ENCODE measurements around the gene PTER.

The PTER gene

DNA sequence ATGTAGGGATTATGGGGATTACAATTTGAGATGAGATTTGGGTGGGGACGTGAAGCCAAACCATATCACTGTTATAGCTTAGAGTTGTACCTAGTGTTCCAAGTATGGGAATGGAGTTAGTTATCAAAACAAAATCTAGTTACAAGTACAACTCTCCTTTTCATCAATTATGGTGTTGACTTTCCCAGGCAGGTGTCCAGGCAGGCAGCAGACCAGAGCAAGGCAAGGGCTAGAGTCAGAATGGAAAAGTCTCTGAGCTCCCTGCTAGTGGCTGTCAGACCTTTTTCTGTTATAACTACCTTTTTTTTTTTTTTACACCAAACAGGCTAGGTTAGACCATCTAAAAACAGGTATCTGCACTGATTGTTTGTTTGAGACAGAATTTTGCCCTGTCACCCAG, 29.2 kb downstream of the PTER start:
- H3K4me3 ChIP-seq (replicated peaks; ENCODE audit: low read depth, low read length) = no peak overlapping the region
- TF ChIP-seq, protein P1, sequence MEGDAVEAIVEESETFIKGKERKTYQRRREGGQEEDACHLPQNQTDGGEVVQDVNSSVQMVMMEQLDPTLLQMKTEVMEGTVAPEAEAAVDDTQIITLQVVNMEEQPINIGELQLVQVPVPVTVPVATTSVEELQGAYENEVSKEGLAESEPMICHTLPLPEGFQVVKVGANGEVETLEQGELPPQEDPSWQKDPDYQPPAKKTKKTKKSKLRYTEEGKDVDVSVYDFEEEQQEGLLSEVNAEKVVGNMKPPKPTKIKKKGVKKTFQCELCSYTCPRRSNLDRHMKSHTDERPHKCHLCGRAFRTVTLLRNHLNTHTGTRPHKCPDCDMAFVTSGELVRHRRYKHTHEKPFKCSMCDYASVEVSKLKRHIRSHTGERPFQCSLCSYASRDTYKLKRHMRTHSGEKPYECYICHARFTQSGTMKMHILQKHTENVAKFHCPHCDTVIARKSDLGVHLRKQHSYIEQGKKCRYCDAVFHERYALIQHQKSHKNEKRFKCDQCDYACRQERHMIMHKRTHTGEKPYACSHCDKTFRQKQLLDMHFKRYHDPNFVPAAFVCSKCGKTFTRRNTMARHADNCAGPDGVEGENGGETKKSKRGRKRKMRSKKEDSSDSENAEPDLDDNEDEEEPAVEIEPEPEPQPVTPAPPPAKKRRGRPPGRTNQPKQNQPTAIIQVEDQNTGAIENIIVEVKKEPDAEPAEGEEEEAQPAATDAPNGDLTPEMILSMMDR (IDR thresholded peaks at IDR 0.05; ENCODE audit: low read length, missing control alignments) = no peak
- no peak for DNase-seq (ENCODE audit: low read depth)

DNA sequence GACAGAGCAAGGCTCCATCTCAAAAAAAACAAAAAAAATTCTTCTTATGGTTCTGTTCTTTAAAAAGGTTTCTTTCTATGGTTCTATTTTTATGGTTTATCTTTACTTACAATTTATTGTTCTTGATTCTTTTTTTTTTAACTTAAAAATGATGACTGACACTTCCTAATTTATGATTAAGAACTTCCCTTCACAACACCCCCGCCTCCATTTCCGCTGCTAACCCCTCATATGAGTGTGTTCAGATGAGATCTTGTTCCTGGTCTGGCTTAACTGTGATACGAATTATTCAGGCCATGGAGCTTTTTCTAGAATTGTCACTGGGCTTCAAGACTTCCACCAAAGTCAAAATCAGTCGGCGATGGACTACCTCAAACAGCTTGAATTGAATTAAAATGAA, 33.9 kb downstream of the PTER start:
- no peak for DNase-seq (ENCODE audit: low read depth)
- no peak overlapping the region for H3K4me3 ChIP-seq (replicated peaks; ENCODE audit: low read depth, low read length)
- TF ChIP-seq, protein P1 (IDR thresholded peaks at IDR 0.05; ENCODE audit: low read length, missing control alignments) = no peak

DNA sequence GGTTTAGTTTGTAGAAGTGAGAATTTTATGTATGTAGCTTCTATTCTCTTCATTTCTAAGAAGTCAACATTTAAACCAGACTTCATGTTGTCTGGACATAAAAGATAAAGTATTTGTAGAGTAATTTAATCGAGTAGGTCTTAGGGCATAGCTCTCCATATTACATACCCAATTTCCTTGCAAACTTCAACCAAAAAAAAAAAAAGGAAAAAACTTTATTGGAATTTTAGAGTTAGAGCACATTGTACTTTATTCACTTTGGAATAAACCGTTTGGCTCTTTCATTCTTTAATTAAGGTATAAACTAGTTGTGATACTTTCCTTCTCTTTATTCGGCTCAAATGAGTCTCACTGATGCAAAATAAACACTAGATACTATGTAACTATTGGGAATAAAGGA, 36.0 kb downstream of the PTER start:
- no peak for DNase-seq (ENCODE audit: low read depth)
- TF ChIP-seq, protein P1 (IDR thresholded peaks at IDR 0.05; ENCODE audit: low read length, missing control alignments) = no peak
- no peak overlapping the region for H3K4me3 ChIP-seq (replicated peaks; ENCODE audit: low read depth, low read length)

DNA sequence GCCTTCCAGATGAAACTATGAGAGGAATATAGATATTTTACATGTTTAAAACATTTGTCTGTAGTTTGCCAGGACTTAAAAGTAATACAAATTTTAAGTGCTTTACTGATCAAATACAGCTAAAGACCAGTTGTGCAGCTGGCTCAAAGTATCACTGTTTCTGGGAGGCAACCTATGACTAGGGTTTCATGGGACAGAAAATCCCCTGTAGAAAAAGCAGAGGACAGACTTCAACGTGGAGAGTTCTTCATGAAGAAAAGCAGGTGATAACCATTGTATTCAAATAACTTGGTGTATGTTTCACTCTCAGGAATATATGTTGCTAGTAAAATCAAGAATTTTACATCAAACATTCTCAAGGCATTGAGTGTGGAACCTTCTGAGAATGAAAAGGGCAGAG, 40.9 kb downstream of the PTER start:
- H3K4me3 ChIP-seq (replicated peaks; ENCODE audit: low read depth, low read length) = no peak overlapping the region
- TF ChIP-seq, protein P1 (IDR thresholded peaks at IDR 0.05; ENCODE audit: low read length, missing control alignments) = no peak
- DNase-seq (ENCODE audit: low read depth) = no peak

DNA sequence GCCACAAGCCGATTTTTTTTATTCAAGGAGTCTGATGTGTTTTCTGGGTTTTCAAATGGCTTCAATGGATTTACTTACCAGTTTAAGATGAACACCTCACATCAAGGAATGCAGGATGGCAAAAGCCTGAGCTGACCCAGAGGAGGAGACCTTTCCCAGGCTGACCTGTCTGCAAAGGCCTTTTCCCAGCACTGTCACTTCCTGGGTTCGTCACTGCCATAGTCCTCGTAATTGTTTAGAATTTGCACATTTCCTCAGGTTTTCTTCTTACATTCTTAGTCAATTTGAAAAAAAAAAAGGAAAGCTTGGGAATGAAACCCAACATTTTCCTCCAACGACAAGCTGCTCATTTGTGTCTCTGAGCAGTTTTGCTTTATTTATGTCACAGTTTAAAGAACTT, 42.0 kb downstream of the PTER start:
- no peak overlapping the region for H3K4me3 ChIP-seq (replicated peaks; ENCODE audit: low read depth, low read length)
- peak; percentile 24 for DNase-seq (ENCODE audit: low read depth)
- TF ChIP-seq, protein P1 (IDR thresholded peaks at IDR 0.05; ENCODE audit: low read length, missing control alignments) = no peak

DNA sequence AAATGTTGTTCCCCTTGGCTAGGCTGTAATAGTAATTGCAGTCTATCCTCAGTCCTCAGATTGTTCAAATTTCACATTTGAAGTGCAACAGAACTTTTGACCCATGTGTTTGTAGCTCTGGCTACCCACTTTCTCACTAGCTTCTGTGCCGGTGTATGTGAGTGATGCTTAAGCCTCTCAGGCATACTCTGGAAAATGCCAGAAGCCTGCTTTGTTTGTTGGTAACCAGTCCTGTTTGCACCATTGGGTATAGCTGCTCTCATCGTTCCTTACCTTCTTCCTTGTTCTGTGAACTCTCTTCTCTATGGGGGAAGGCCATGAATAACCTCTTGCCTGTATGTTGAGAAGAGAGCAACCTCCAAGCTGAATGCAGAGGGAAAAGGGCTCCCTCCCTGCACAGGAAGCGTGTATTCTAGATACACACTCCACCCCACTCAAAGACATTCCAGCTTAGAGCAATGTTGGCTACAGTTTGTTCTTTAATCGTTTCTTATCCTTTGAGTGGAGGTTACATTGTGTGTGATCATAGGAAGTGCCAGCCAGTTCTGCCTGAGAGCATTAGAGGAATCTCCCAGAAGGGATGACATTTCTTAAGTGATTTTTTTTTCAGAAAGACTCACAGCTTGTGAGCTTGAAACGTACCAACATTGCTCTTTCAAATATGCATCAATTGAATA, 44.4 kb downstream of the PTER start:
- TF ChIP-seq, protein P1 (IDR thresholded peaks at IDR 0.05; ENCODE audit: low read length, missing control alignments) = no peak
- DNase-seq (ENCODE audit: low read depth) = no peak

DNA sequence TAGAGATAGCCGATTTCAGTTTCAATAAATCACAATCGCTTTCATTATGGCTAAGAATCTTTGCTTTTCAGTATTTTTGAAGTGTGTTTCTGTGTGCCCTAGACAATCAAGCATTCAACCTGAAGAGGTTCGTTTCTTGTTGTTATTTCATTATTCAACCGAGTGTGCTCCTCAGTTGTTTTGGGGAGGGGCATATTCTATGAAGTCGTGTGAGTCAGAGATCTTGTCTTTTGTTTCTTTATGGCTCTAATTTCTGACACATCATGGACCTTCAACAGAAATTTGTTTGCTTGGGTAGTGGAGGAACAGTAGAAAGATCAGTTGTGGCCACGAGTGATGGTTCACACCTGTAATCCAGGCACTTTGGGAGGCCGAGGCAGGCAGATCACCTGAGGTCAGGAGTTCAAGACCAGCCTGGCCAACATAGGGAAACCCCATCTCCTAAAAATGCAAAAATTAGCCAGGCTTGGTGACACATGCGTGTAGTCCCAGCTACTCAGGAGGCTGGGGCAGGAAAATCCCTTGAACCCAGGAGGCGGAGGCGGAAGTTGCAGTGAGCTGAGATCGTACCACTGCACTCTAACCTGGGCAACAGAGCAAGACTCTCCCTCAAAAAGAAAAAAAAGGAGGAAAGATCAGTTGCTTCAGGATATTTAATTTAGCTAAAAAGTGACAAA, 46.6 kb downstream of the PTER start:
- no peak for DNase-seq (ENCODE audit: low read depth)
- no peak overlapping the region for H3K4me3 ChIP-seq (replicated peaks; ENCODE audit: low read depth, low read length)
- TF ChIP-seq, protein P1 (IDR thresholded peaks at IDR 0.05; ENCODE audit: low read length, missing control alignments) = no peak

More for the DNA sequence above, 44.4 kb downstream of the PTER start:
- H3K4me3 ChIP-seq (replicated peaks; ENCODE audit: low read depth, low read length) = no peak overlapping the region

Data from fibroblast of pulmonary artery (primary cell).